Coronary artery (tissue), 2 donors: ENCODE data around the gene CYBRD1.
"Not testable (repeated sequence)": the region's sequence is repeated elsewhere in the genome, so short reads cannot be mapped to it uniquely, and the experiment has no call there.

Source experiments
- DNase-seq: peaks from one replicate; pipeline ENCODE4 v3.0.0-alpha.2; 2017; ENCODE audit warnings: low spot score
- H3K27ac ChIP-seq, 2 donors: fragments of 200-600 bp; sonication (generic); one replicate each; pipeline ENCODE4 v1.5.1; 2016 to 2019
- H3K4me3 ChIP-seq: fragments of 200-600 bp; sonication (generic); 2 replicates; pipeline ENCODE4 v1.5.1; 2016; ENCODE audit warnings: mild to moderate bottlenecking, moderate library complexity
- TF ChIP-seq, protein P1 (sequence below): fragments of 200-600 bp; sonication (generic); IDR thresholded peaks from one replicate; pipeline ENCODE4 v1.5.1; 2019; ENCODE audit warnings: antibody characterized with exemption

The CYBRD1 gene

DNA sequence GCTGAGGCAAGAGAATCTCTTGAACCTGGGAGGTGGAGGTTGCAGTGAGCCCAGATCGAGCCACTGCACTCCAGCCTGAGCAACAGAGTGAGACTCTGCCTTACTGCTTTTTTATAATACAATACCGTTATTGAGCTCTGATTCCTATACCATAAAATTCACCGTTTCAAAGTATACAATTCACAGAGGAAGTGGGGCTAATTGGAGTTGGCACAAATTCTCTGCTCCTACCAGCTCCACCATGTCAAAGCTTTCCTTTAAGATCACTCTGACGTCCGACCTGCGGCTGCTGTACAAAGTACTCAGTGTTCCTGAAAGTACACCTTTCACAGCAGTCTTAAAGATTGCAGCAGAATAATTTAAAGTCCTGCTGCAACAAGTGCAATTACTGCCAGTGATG, 29.6 kb upstream of the CYBRD1 start:
- no peak overlapping the region for H3K27ac ChIP-seq
- H3K4me3 ChIP-seq = no peak overlapping the region
- no peak for DNase-seq
- TF ChIP-seq, protein P1, sequence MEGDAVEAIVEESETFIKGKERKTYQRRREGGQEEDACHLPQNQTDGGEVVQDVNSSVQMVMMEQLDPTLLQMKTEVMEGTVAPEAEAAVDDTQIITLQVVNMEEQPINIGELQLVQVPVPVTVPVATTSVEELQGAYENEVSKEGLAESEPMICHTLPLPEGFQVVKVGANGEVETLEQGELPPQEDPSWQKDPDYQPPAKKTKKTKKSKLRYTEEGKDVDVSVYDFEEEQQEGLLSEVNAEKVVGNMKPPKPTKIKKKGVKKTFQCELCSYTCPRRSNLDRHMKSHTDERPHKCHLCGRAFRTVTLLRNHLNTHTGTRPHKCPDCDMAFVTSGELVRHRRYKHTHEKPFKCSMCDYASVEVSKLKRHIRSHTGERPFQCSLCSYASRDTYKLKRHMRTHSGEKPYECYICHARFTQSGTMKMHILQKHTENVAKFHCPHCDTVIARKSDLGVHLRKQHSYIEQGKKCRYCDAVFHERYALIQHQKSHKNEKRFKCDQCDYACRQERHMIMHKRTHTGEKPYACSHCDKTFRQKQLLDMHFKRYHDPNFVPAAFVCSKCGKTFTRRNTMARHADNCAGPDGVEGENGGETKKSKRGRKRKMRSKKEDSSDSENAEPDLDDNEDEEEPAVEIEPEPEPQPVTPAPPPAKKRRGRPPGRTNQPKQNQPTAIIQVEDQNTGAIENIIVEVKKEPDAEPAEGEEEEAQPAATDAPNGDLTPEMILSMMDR = no peak

DNA sequence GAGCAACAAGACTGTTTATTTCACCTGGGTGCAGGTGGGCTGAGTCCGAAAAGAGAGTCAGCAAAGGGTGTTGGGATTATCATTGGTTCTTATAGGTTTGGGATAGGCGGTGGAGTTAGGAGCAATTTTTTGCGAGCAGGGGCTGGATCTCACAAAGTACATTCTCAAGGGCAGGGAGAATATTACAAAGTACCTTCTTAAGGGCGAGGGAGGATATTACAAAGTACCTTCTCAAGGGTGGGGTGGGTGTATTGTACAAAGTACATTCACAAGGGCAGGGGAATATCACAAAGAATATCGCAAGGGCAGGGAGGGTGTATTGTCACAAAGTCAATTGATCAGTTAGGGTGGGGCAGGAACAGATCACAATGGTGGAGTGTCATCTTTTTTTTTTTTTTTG, 24.6 kb upstream of the CYBRD1 start:
- not testable (repeated sequence) for H3K27ac ChIP-seq, DNase-seq, H3K4me3 ChIP-seq

DNA sequence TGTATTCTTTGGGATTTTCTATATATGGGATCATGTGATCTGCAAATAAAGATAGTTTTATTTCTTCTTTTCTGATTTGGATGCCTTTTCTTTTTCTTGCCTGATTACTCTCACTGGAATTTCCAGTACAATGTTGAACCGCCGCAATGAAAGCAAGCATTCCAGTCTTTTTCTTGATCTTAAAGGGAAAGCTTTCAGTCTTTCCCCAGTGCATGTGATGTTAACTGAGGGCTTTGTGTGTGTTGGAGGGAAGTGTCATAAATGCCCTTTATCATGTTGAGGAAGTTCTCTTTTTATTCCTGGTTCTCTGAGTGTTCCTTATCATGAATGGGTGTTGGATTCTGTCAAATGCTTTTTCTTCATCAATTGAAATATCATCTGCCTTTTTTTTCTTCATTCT, 16.9 kb upstream of the CYBRD1 start:
- Histone ChIP-seq H3K27ac (no peak overlapping the region), H3K4me3 (no peak overlapping the region)
- no peak for DNase-seq
- TF ChIP-seq, protein P1 = no peak

DNA sequence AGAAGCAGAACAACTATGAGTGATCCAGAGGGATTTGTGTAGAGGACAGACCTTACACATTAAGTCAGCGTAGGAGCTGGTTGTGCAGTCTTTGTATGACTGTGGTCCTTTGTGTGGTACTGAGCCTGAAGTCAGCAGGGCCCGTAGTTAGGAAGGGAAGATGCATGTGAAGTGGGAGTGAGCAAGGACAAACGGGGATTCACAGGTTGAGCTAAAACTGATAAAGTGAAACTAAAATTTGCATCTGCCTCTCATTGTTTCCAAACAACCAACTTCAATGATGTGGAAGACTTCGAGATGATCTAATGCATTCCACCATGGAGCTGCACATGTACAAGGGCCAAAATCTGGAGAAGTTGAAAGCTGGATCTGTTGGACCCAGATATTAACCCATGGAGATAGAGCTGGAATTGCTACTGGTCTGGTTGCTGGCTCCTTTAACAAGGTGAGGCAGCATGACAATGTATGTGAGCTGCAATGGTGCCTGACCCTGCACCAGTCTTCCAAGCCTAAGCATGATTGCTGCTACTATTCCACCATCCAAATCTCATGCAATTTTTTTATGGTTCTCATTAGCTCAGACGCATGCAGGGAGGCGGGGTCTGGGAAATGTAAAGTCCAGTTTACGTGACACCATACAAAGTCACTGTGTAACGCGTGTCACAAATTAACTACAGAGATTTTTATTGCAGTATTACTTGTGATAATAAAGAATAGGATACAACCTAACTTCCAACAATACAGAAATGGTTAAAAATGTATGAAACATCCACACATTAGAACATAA, 12.1 kb upstream of the CYBRD1 start:
- Histone ChIP-seq H3K27ac (no peak overlapping the region), H3K4me3 (no peak overlapping the region)
- no peak for DNase-seq
- TF ChIP-seq, protein P1 = no peak

DNA sequence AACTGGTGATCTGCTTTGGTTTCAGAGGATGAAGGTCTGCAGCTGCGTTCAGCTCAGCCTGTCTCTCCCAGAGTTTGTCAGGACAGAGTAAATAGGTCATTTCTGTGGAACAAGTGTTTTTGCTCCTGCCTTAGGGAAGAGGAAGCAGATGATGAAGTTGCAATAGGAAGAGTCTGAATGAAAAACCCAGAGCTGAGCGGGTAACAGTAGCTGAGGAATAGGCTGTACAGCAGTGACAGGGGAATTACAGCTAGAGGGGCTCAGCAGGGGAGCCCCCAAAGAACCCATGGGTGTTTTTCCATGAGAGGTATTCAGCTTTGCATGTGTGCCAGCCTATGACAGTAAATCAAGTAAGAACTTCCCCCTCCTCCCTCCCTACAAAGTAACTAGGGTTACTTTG, 10.3 kb upstream of the CYBRD1 start:
- H3K27ac ChIP-seq = no peak overlapping the region
- DNase-seq = no peak
- TF ChIP-seq, protein P1 = no peak

DNA sequence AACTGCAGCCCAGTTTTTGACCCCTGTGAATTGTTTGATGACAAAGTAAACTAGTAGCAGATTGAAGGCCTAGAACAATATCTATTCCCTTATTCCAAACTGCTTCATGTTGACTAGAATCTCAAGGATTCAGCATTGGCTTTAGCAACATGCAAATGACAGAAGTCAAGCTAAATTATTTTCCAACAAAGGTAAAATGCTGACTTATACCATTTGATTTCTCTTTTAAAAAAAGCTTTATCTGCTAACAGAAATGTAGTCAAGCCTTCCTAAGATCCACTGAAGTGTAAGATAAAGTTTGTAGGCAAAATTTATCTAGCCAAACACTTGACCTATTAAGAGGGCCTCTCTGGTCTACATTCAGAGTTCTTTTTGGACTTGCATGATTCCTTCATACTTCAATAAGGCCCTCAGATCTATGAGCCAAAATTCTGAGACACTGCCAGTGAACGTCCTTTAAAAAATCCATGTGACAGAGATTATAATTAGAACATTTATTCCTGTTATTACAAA, 9.5 kb upstream of the CYBRD1 start:
- Histone ChIP-seq H3K4me3 (no peak overlapping the region), H3K27ac (no peak overlapping the region)
- no peak for DNase-seq
- TF ChIP-seq, protein P1 = no peak

More for the DNA sequence above, 10.3 kb upstream of the CYBRD1 start:
- no peak overlapping the region for H3K4me3 ChIP-seq

DNA sequence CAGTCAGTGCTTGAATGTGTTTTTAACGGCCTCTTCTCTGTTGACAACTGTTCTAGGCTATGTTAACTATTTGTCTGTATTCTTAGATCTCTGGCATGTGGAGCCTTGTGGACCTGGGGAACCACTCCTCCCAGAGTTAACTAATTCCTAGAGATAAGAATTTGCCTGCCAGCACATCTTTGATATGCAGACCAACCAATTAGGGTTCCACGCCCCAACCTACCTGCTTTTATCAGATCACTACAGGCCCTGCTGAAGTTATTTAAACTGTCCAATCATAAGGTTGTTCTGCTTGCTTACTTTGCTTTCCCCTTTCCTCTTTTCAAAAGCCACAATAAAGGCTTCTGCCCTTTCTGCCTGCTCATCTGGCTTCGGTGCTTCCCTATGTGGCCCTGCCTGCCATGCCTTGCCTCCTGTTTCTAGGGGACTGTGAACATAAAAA, 8.5 kb upstream of the CYBRD1 start:
- DNase-seq = no peak
- Histone ChIP-seq H3K27ac (no peak overlapping the region), H3K4me3 (no peak overlapping the region)
- TF ChIP-seq, protein P1 = no peak
